Measurements from ENCODE around the gene SLC47A2.

Gene SLC47A2

GRCh38 chr17:19678581-19679453, 37.6 kb downstream of the SLC47A2 start:
- Histone ChIP-seq H3K9ac (ENCODE audit: low read depth, low read length, poor library complexity, severe bottlenecking) (no peak overlapping the region), H3K36me3 (ENCODE audit: insufficient read depth, low read length) (no peaks in the 10 kb centered on the region), H3K9me3 (ENCODE audit: insufficient read depth, low read depth, low read length) (no peaks in the 10 kb centered on the region), H2AFZ (ENCODE audit: low read length) (no peak overlapping the region), H3K4me2 (ENCODE audit: low read depth, low read length, poor library complexity, severe bottlenecking) (no peak overlapping the region), H4K20me1 (ENCODE audit: insufficient read depth, low read length, poor library complexity, severe bottlenecking) (no peaks in the 10 kb centered on the region), H3F3A (ENCODE audit: low read depth) (no peaks in the 10 kb centered on the region), H3K79me2 (ENCODE audit: insufficient read depth, low read length) (no peaks in the 10 kb centered on the region), H3K9me2 (replicated peaks; ENCODE audit: low read depth, low read length) (no peaks in the 10 kb centered on the region), H3K4me1 (ENCODE audit: insufficient read depth, low read length, poor library complexity, severe bottlenecking) (no peaks in the 10 kb centered on the region), H3K27me3 (ENCODE audit: insufficient read depth, low read length, poor library complexity, severe bottlenecking) (no peaks in the 10 kb centered on the region), H3K4me3 (ENCODE audit: low read length, poor library complexity, severe bottlenecking) (no peak overlapping the region)
- no peak for TF ChIP-seq CTCF (conservative IDR thresholded peaks at IDR 0.05; ENCODE audit: low read length)
- TF ChIP-seq EZH2phosphoT487 (IDR thresholded peaks at IDR 0.05; ENCODE audit: borderline replicate concordance), result no peak

- no peak overlapping the region for H3K4me3 ChIP-seq (ENCODE audit: low read length, poor library complexity, severe bottlenecking)
- no peak overlapping the region for H3K9ac ChIP-seq (ENCODE audit: low read depth, low read length, poor library complexity, severe bottlenecking)
- H3K9me2 ChIP-seq (replicated peaks; ENCODE audit: low read depth, low read length), result no peaks in the 10 kb centered on the region
- no peaks in the 10 kb centered on the region for H3K79me2 ChIP-seq (ENCODE audit: insufficient read depth, low read length)
- H2AFZ ChIP-seq (ENCODE audit: low read length), result no peak overlapping the region
- no peaks in the 10 kb centered on the region for H3K4me1 ChIP-seq (ENCODE audit: insufficient read depth, low read length, poor library complexity, severe bottlenecking)
- no peak for TF ChIP-seq EZH2phosphoT487 (IDR thresholded peaks at IDR 0.05; ENCODE audit: borderline replicate concordance)
- TF ChIP-seq CTCF (conservative IDR thresholded peaks at IDR 0.05; ENCODE audit: low read length), result no peak
- H3K4me2 ChIP-seq (ENCODE audit: low read depth, low read length, poor library complexity, severe bottlenecking), result no peak overlapping the region
- no peaks in the 10 kb centered on the region for H3K9me3 ChIP-seq (ENCODE audit: insufficient read depth, low read depth, low read length)
- H3K27me3 ChIP-seq (ENCODE audit: insufficient read depth, low read length, poor library complexity, severe bottlenecking), result no peaks in the 10 kb centered on the region
- no peaks in the 10 kb centered on the region for H3K36me3 ChIP-seq (ENCODE audit: insufficient read depth, low read length)
- no peaks in the 10 kb centered on the region for H4K20me1 ChIP-seq (ENCODE audit: insufficient read depth, low read length, poor library complexity, severe bottlenecking)
- no peaks in the 10 kb centered on the region for H3F3A ChIP-seq (ENCODE audit: low read depth)
Observed at GRCh38 chr17:19677736-19678379, 38.5 kb downstream of the SLC47A2 start.

- H3K9me2 ChIP-seq (replicated peaks; ENCODE audit: low read depth, low read length), result no peaks in the 10 kb centered on the region
- H3K9ac ChIP-seq (ENCODE audit: low read depth, low read length, poor library complexity, severe bottlenecking), result no peak overlapping the region
- H3K9me3 ChIP-seq (ENCODE audit: insufficient read depth, low read depth, low read length), result no peaks in the 10 kb centered on the region
- no peaks in the 10 kb centered on the region for H3K4me1 ChIP-seq (ENCODE audit: insufficient read depth, low read length, poor library complexity, severe bottlenecking)
- H3F3A ChIP-seq (ENCODE audit: low read depth), result no peaks in the 10 kb centered on the region
- no peaks in the 10 kb centered on the region for H3K36me3 ChIP-seq (ENCODE audit: insufficient read depth, low read length)
- H2AFZ ChIP-seq (ENCODE audit: low read length), result no peak overlapping the region
- no peaks in the 10 kb centered on the region for H3K79me2 ChIP-seq (ENCODE audit: insufficient read depth, low read length)
- H3K4me2 ChIP-seq (ENCODE audit: low read depth, low read length, poor library complexity, severe bottlenecking), result no peak overlapping the region
- no peak overlapping the region for H3K4me3 ChIP-seq (ENCODE audit: low read length, poor library complexity, severe bottlenecking)
- no peaks in the 10 kb centered on the region for H3K27me3 ChIP-seq (ENCODE audit: insufficient read depth, low read length, poor library complexity, severe bottlenecking)
- TF ChIP-seq EZH2phosphoT487 (IDR thresholded peaks at IDR 0.05; ENCODE audit: borderline replicate concordance), result no peak
- TF ChIP-seq CTCF (conservative IDR thresholded peaks at IDR 0.05; ENCODE audit: low read length), result no peak
- no peaks in the 10 kb centered on the region for H4K20me1 ChIP-seq (ENCODE audit: insufficient read depth, low read length, poor library complexity, severe bottlenecking)
Observed at GRCh38 chr17:19676896-19677295, 39.5 kb downstream of the SLC47A2 start.

All from Loucy (cell line).